HG03520 (cell line): Measurements from ENCODE around the gene MIDN.
"Not testable (repeated sequence)": the region's sequence is repeated elsewhere in the genome, so short reads cannot be mapped to it uniquely, and the experiment has no call there.

Source experiments
- ATAC-seq: cut with Tn5 transposase; IDR thresholded peaks from one replicate; pipeline ENCODE4 v1.9.1; 2021; ENCODE audit warnings: mild to moderate bottlenecking, moderate library complexity; ENCODE audit not compliant: unreplicated experiment

The MIDN gene

GRCh38 chr19:1245494-1246264 lies 2.7 kb upstream of the MIDN start:
- ATAC-seq = no peak

GRCh38 chr19:1246265-1247087 lies 1.9 kb upstream of the MIDN start:
- ATAC-seq = not testable (repeated sequence)

- ATAC-seq = no peak
These were observed 640 bp upstream of the MIDN start for GRCh38 chr19:1247748-1248138.

GRCh38 chr19:1248786-1249297 lies 459 bp downstream of the MIDN start:
- ATAC-seq = peak; percentile 24

- ATAC-seq = peak; percentile 36
These were observed 1.1 kb downstream of the MIDN start for GRCh38 chr19:1249298-1249989.

- ATAC-seq = no peak
These were observed 1.6 kb downstream of the MIDN start for GRCh38 chr19:1249990-1250436.

GRCh38 chr19:1250437-1251260 lies 2.3 kb downstream of the MIDN start:
- ATAC-seq = no peak

GRCh38 chr19:1251330-1252220 lies 3.2 kb downstream of the MIDN start:
- ATAC-seq = no peak

- ATAC-seq = no peak
These were observed 3.9 kb downstream of the MIDN start for GRCh38 chr19:1252221-1252820.

- ATAC-seq = no peak
These were observed 4.6 kb downstream of the MIDN start for GRCh38 chr19:1252821-1253513.

GRCh38 chr19:1253514-1254080 lies 5.2 kb downstream of the MIDN start:
- ATAC-seq = no peak

- ATAC-seq = no peak
These were observed 5.7 kb downstream of the MIDN start for GRCh38 chr19:1254081-1254527.

GRCh38 chr19:1254530-1255185 lies 6.3 kb downstream of the MIDN start:
- no peak for ATAC-seq

GRCh38 chr19:1255186-1256161 lies 7.1 kb downstream of the MIDN start:
- ATAC-seq = no peak

GRCh38 chr19:1256646-1257474 lies 8.5 kb downstream of the MIDN start:
- no peak for ATAC-seq
